HG02870 (cell line): Measurements from ENCODE around the gene LRIG1.
A peak's percentile ranks its signal among the peaks of the same experiment; 100 is the strongest.

Experiments used
- ATAC-seq: cut with Tn5 transposase; IDR thresholded peaks from one replicate; pipeline ENCODE4 v1.9.1; 2021; ENCODE audit warnings: mild to moderate bottlenecking, moderate library complexity; ENCODE audit not compliant: unreplicated experiment

LRIG1 gene

GRCh38 chr3:66392512-66392911 is 108.3 kb downstream of the LRIG1 start:
- no peak for ATAC-seq

GRCh38 chr3:66390013-66390412 is 110.8 kb downstream of the LRIG1 start:
- peak; percentile 27 for ATAC-seq

- ATAC-seq, result peak; percentile 48
These were observed 113.7 kb downstream of the LRIG1 start for GRCh38 chr3:66386925-66387650.

GRCh38 chr3:66386011-66386924 is 114.6 kb downstream of the LRIG1 start:
- peak; percentile 72 for ATAC-seq

GRCh38 chr3:66385066-66385465 is 115.8 kb downstream of the LRIG1 start:
- no peak for ATAC-seq

- no peak for ATAC-seq
These were observed 116.7 kb downstream of the LRIG1 start for GRCh38 chr3:66383998-66384745.

- no peak for ATAC-seq
These were observed 117.8 kb downstream of the LRIG1 start for GRCh38 chr3:66383023-66383422.

- no peak for ATAC-seq
These were observed 118.7 kb downstream of the LRIG1 start for GRCh38 chr3:66382142-66382541.

- no peak for ATAC-seq
These were observed 119.2 kb downstream of the LRIG1 start for GRCh38 chr3:66381626-66382025.

GRCh38 chr3:66380200-66380932 is 120.5 kb downstream of the LRIG1 start:
- no peak for ATAC-seq

GRCh38 chr3:66379565-66379964 is 121.3 kb downstream of the LRIG1 start:
- no peak for ATAC-seq

- no peak for ATAC-seq
These were observed 122.6 kb downstream of the LRIG1 start for GRCh38 chr3:66378256-66378655.

GRCh38 chr3:66377800-66378199 is 123.0 kb downstream of the LRIG1 start:
- ATAC-seq, result no peak

GRCh38 chr3:66376568-66376967 is 124.3 kb downstream of the LRIG1 start:
- ATAC-seq, result no peak

- no peak for ATAC-seq
These were observed 128.0 kb downstream of the LRIG1 start for GRCh38 chr3:66372681-66373350.

GRCh38 chr3:66371432-66371831 is 129.4 kb downstream of the LRIG1 start:
- ATAC-seq, result no peak

- no peak for ATAC-seq
These were observed 130.6 kb downstream of the LRIG1 start for GRCh38 chr3:66370179-66370578.

- ATAC-seq, result no peak
These were observed 132.8 kb downstream of the LRIG1 start for GRCh38 chr3:66367979-66368378.

- no peak for ATAC-seq
These were observed 134.1 kb downstream of the LRIG1 start for GRCh38 chr3:66366747-66367146.

GRCh38 chr3:66365080-66365479 is 135.7 kb downstream of the LRIG1 start:
- no peak for ATAC-seq
